Fibroblast of skin of back (primary cell): ENCODE data around the gene AGBL1.
"Not testable (repeated sequence)": the region's sequence is repeated elsewhere in the genome, so short reads cannot be mapped to it uniquely, and the experiment has no call there.

Experiments
- DNase-seq: peaks from one replicate; pipeline ENCODE4 v3.0.0-alpha.2; 2013

Gene AGBL1

DNA sequence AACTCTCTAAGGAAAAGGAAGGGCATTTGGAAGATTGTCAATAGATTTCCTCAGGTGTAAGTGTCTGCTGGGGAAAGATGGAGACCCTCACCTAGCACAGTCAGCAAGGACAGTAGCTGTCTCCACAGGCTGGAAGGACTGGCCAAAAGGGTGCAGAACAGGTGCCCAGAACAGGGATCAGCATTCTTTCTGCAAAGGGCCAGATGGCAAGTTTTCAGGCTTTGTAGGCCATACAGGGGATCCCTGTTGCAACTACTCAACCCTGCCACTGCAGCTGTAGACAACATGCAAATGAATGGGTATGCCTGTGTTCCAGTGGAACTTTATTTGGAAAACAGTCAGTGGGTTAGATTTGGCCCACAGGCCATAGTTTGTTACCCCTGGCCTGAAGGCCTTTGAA, 8.1 kb downstream of the AGBL1 start:
- no peak for DNase-seq

DNA sequence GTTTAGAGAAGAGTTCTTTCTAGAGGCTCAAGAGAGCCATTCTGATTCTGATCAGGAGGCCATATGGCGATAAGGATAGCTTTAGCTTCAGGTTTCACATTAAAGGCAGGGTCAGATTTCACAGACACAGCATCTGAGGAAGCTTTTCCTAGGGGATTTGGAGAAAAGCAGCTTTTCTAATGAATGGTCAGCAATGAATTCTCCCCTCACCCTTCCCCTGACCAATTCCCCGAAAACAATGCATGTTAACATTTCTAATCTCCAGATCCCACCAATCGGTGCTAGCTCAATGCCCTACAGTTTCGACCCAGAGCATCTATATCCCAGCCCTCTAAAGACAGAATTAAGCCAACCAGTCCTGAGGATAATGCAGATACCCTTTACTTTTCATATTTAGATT, 9.8 kb downstream of the AGBL1 start:
- DNase-seq: no peak

DNA sequence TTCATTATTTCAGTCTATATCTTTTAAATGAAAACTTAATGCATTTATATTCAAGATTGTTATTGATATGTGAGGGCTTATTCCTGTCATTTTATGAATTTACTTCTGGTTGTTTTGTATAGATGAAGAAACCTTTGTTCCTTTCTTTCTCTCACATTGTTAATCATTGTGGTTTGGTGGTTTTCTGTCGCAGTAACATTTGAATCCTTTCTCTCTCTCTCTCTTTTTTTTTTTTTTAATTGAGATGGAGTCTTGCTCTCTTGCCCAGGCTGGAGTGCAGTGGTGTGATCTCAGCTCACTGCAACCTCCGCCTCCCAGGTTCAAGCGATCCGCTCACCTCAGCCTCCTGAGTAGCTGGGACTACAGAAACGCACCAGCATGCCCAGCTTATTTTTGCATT, 22.1 kb downstream of the AGBL1 start:
- DNase-seq: no peak

DNA sequence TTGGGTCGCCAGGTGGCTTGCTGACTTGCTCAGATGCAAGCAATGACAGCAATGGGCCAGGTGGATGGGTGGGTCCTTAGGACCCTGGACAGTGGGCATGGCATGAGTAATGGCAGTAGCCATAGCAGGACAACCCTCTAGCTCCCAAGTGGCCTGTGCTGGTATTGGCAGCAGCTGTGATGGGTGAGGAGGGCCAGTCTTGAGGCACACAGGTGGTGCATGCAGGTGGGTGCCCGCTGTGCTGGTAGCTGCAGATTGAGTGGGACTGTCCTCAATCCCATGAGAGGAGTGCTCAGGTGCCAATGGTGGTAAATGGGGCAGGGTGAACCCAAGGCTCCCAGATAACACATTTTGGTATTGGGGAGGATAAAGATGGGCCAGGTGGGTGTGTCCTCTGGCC, 24.2 kb downstream of the AGBL1 start:
- DNase-seq: no peak

DNA sequence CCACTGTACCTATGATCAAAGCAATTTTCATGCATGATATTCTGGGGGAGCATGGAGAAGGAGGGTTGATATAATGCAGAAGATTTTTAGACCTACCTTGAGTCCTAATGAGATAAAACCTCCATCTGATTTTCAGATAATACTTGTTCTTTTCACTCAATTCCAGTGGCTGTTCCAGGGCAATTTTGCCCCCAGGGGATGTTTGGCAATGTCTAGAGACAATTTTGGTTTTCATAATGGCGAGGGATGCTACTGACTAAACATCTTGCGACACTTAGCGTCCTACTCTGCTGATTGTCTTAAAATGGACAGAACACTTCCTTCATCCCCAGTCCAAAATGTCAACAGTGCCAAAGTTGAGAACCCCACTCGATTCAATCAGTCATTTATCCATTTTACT, 26.6 kb downstream of the AGBL1 start:
- no peak for DNase-seq

DNA sequence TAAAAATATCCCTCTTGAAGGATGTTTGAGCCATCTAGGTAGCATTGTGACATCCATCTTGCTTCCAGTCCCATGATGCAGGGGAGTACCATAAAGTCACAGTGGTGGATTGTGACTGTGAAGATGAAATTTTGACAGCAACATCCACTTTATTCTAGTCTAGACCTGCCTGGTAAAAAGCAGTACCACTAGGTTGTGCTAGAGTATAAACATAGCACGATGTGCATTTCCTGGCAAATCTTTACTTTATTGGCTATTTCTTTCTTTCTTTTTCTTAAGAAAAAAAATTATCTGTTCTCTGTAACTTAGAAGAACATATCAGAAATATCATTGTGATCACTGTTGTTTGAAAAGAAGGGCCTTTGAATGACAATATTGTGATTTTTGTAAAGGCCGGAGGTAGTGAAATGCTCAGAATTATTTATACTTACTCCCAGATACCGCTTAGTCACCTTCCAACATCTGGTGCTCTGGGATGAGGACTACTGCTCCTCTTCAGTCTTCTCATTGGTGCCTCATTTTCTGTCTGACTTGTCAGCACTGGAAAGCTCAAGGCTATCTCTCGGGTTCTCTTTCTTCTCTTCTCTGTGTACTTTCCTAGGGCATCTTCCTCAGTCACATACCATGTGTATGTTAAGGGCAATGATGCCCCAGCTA, 35.6 kb downstream of the AGBL1 start:
- no peak for DNase-seq

DNA sequence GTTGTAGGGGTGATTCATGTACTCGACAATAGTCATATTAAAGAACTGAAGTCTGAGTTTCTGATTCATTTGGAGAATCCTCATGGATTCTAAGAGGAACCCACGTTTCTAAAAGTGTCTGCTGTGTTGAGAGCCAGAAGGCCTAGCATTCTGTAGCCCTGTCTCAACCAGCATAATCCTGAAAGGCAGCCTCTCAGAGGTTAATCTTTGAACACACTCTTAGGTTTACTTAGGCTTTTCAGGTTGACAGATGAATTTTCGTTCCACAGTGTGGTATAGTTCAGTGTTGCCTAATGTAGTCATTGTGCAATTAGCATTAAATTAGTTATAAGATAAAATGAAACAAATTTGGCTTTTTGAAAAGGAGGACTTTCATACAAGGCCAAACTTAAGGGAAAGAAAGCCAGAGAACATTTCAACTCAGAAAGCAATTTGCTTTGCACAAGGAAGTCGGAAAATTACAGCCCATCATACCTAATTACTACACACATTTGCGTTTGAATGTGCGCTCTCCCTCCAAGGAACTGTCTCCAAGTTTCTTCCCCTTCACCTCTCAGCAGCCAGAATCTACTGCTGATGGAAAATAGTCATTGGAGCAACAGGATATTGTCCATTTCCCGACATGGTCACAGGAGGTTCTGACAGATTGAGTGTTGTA, 42.0 kb downstream of the AGBL1 start:
- DNase-seq: no peak

DNA sequence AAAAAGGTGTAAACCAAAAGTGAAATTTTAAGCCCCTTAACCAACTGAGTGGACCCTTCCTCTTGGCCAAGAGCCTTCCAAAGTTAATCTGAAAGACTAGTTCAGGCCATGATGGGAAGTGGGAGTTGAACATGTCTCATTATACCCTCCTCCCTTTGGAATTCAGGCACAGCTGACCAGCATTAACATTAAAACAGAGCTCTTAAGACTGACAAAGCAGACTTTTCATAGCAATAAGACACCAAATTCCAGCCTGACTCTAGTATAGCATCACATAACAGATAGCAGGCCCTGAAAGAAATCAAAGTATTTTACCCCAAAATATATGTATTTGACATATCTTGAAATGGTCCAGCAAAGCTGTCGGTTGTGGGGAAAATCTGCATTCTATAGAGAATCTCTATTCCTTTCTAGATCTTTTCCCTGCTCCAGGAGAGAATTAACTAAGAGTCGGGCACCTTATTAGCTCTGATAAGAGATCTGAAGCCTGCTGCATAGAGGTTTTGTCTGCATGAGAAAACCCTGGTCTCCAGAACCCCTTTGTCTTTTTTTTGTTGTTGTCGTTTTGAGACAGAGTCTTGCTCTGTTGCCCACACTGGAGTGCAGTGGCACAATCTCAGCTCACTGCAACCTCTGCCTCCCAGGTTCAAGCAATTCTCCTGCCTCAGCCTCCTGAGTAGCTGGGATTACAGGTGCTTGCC, 43.2 kb downstream of the AGBL1 start:
- DNase-seq: not testable (repeated sequence)

DNA sequence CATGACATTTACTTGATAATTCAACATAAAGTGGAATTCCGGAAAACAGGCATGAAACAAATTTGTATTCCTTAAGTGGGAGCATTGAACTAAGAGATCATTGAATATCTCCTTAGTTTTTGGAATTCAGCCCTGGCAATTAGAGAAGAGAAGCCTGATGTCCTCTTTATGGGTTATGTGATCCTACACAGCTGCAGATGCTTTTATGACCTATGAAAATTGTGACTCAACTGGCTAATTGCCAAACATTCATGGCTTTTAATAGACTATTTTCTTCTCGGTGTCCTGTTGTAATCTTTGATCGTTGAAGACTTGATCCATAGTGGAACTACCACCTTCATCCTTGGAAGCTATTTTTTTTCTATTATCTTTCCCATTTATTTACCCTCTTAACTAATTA, 46.1 kb downstream of the AGBL1 start:
- DNase-seq: no peak

DNA sequence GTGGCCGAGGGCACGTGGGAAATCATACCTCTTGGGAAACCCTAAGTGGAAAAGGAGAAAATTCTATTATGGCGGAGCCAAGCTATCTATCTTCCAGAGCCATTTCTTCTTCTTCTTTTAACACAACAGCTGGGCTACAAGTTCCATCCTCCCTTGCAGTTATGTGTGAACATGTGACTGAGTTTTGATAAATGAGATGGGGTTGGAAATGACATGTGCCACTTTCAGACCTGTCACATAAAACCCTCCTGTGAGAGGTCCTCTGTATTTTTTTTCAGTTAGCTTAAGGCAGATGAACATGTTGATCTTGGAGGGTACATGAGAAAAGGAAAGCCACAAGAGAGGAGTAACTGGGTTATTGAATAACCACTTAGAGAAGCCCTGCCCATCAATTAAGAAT, 47.9 kb downstream of the AGBL1 start:
- DNase-seq: no peak

DNA sequence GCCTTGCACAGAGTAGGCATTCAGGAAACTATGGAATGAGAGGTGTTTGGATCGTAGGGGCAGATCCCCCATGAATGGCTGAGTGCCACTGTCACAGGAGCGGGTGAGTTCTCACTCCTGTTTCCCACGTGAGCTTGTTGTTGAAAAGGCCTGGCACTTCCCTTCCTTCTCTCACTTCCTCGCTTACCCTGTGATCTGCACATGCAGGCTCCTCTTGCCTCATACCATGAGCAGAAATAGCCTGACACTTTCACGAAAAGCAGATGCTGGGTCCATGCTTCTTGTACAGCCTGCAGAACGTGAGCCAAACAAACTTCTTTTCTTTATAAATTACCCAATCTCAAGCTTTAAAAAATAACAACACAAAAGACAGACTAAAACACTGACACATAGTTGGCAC, 55.4 kb downstream of the AGBL1 start:
- no peak for DNase-seq

DNA sequence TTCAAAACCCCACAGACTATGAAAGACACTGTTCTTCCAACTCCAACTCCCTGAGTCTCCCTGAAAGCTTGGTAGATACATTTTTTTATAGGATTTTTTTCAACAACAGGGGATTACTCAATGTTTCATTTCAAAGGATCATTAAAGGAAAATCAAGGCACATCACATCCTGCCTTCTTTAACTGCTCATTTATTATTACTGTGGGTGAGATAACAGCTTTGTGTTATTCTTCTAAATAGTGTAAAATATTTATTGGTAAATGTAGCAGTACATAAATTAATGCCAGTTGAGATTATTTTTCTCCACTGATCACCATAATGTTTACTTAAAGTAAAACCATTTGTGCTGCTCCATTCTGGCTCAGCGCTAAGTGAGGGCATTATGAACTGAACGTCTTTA, 57.2 kb downstream of the AGBL1 start:
- no peak for DNase-seq

DNA sequence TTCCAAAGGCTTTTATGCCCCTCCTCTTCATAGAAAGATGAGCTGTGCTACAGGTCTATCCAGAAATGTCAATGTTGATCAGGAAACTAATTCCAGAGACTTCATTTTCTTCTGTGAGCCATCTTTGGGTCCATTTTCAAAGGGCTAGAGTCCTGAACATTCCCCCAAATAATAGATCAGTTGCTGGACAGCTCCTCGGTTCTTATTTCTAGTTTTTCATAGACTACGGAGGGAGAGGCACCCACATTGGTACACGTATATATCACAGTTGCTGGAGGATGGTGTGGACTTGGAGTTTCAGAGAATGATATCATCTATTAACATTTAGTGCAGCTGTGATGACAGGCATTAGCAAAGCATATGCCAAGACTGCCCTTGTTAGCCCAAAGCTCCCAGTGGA, 59.1 kb downstream of the AGBL1 start:
- no peak for DNase-seq

DNA sequence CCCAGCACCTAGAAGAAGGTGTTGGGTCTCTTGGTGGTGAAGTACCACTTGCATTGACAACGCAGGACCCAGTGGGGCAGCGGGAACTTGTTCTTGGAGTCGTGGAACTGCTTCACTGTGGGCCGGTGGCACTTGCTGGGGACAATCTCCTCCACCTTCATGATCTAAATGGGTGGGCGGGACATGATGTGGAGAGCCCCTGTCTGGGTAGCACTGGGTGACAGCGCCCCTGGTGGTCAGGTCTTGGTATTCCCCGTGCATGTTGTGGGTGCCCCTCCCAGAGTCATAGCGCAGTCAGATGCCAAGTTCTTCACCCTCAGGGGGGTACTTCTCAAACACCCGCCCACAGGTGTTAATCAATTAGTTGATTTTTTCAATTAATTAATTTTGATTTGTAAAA, 60.2 kb downstream of the AGBL1 start:
- no peak for DNase-seq

DNA sequence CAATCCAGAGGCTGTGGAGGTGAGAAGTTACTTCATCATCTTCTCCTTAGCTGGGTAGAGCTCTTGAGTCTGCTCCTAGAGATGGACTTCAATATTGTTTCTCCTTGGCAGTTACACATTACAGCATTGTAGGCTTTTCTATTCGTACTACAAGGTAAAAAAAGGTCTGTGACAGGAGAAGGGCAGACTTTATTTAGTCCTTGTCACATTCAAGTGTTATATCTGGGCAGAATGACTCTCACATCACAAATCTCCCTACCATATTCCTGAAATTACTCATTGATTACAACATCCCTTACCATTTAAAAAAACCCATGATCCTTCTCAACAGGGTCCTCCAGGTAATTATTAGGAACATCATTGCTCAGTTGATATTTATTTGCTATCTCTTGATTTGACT, 75.0 kb downstream of the AGBL1 start:
- DNase-seq: no peak

DNA sequence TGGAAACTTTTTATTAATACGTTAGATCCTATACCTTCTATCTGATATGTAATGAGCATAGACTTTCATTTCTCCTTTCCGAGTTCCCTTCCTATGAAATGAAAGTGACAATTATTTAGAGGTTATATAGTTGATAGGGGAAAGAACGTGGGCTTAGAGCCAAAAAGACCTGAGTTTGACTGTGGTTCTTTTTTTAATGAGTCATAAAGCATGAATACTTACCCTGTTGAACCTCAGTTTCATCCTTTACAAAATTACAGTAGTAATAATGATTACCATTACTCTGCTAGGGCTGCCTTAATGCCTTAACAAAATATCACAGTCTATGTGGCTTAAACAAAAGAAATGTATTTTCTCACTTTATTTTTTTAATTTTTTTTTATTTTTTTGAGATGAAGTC, 75.9 kb downstream of the AGBL1 start:
- no peak for DNase-seq

DNA sequence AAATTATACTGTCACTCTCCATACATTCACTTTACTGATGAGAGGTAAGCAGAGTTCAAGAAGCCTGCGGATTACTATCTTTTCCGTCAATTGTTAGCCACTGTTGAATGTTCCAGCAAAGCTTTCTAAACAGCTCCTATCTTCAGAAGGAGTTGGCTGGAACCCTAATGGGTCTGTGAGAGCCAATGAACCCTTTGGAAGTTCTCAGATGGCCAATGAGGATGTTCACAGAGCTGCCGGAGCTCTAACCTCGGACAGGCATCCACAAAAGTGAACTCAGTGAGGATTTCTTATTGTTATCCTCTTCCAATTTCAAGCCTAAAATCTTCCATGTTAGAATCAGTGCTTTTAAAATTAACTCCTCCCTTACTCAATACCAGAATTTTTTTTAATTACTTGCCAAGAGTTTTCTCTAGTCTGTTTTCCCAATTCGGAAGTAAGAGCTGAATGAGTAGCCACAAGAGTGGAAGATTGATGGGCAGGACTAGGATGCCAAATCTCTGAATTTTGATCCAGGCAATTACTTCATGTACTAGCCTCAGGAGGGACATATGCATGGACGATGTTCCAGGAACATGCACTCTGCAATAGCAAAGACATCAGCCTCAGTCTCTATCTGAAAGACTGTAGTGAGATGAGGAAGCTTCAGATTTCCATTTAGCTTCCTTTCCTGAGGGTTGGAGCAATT, 78.1 kb downstream of the AGBL1 start:
- no peak for DNase-seq

DNA sequence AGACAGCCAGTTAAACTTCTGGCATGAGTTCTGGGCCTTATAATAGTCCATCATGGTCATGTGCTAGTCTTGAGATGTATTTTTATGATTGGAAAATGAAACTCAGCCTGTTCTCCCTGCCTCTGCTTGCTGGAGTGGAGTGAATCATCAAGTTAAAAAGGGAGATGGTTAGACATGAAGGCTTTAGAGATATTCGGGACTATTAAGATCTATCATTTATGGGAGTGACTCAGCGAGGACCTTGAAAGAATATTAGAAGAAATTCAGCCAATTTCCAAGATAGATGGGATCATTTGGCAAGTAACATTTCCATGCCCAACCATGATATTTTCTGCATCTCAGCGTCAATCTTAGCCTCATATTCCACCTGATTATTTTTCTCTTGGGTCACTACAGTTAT, 79.8 kb downstream of the AGBL1 start:
- DNase-seq: no peak

DNA sequence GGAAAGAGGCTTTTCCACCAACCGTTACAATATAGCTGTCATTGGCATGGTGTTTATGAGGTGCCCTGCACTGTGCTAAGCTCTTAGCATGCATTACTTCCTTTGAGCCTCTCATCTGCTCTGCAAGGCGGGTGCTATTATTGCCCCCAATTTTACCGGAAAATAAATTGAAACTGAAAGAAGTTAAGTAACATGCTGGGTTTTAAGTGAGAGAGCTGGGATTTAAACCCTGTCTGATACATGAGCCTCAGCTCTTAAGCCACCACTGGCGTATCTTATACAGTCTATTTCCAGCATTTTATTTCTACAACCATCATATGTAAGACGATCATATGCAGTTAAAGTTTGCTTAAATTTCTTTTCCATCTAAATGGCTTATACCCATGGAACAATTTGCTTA, 81.6 kb downstream of the AGBL1 start:
- no peak for DNase-seq

DNA sequence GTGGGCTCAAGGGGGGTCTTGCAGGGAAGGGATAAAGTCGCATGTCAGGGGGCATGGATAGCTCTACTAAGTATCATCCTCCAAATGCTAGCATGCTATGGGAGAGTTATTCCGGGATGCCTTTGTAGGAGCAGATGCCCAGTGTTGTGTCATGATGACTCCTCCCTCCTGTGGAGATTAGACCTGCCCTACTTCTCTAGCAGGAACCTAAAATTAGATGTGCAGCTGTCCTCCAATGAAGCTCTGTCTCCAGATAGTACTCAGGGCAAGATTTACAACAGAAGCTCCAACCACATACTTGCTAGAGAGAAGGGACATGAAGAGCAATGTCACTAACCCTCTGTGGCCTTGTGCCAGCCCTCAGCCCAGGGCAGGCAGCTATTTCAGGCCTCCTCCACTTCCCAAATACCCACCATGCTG, 82.5 kb downstream of the AGBL1 start:
- no peak for DNase-seq

DNA sequence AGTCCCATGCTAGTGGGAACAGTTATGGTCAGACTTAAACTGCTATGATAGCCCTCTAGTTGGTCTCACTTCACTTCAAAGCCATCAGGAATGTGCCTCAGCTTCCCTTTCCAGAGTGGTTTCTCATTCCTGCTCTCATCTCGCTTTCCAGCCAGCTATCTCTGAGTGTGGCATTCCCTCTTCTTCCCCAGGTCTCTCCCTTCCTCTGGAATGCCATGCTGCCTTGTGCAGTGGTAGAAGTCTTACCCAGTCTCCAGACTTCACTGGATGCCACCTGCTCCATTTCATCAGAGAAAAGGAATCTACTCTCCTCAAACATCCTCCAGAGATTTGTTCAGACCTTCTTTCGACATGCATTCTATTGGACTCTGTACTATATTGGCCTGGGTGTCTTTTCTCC, 83.0 kb downstream of the AGBL1 start:
- no peak for DNase-seq

DNA sequence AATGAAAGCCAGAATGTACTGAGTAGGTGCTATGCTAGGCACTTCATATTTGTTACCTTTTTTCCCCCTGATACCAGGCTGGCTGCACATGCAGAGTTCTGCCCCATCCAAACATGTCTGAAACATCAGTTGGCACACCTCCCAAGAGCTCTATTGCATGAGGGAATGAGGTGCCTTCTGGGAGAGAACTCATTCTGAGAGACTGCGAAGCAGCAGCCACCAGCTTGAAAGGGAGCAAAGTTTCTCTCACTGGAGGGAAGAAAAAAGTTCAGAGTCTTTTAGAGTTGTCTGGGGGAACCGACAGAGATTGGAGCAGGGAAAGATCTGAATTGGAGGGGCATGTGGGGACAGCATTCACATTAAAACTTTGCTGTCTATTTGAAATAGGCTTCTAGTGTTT, 84.1 kb downstream of the AGBL1 start:
- no peak for DNase-seq

DNA sequence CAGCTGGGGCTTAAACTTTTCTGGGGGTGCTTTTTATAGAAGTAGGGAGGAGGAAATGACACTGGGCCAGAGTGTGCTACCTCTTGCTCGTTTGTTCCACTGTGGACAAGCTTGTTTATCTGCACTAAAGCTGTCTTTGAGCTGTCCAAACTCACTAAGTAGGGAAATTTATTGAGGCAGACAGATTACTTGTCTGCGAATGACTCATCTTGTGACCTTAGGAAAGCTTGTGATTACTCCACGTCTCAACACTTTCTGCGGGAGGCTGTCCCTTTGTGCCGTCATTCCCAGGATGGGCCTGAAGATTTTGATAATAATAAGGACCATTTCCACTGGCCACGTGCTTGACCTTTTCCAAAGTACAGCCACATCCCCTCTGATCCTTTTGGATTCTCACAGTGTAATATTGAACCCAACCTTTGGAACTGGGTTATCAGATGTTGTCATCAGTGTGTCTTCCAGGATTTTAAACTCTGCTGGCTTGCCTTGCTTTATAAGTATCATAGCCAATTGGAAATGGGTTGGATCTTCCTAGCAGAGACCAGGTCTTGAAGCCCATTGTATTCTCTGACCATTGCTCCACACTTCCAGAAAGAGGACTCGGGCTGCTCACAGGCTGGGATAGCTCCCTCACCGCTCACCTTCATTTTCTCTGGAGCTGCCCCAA, 84.7 kb downstream of the AGBL1 start:
- DNase-seq: no peak
